GM19372 (cell line): ENCODE results near the gene GALNT9.

Source experiments
- ATAC-seq: cut with Tn5 transposase; IDR thresholded peaks from one replicate; pipeline ENCODE4 v1.9.1; 2021; ENCODE audit warnings: mild to moderate bottlenecking, low read depth, moderate library complexity; ENCODE audit not compliant: unreplicated experiment

Gene GALNT9

GRCh38 chr12:132282031-132282949 lies 47.1 kb downstream of the GALNT9 start:
- no peak for ATAC-seq

GRCh38 chr12:132281038-132281437 lies 48.4 kb downstream of the GALNT9 start:
- no peak for ATAC-seq

GRCh38 chr12:132280406-132280805 lies 49.0 kb downstream of the GALNT9 start:
- no peak for ATAC-seq

GRCh38 chr12:132279930-132280329 lies 49.5 kb downstream of the GALNT9 start:
- ATAC-seq = no peak

- no peak for ATAC-seq
These were observed 50.1 kb downstream of the GALNT9 start for GRCh38 chr12:132279184-132279889.

GRCh38 chr12:132278401-132279183 lies 50.8 kb downstream of the GALNT9 start:
- ATAC-seq = no peak

- no peak for ATAC-seq
These were observed 51.4 kb downstream of the GALNT9 start for GRCh38 chr12:132277949-132278348.

- ATAC-seq = no peak
These were observed 51.9 kb downstream of the GALNT9 start for GRCh38 chr12:132277374-132277941.

GRCh38 chr12:132276827-132277373 lies 52.5 kb downstream of the GALNT9 start:
- ATAC-seq = no peak

- ATAC-seq = no peak
These were observed 53.1 kb downstream of the GALNT9 start for GRCh38 chr12:132276066-132276826.

GRCh38 chr12:132275631-132276030 lies 53.8 kb downstream of the GALNT9 start:
- ATAC-seq = no peak

- ATAC-seq = no peak
These were observed 54.3 kb downstream of the GALNT9 start for GRCh38 chr12:132275110-132275531.

- no peak for ATAC-seq
These were observed 55.4 kb downstream of the GALNT9 start for GRCh38 chr12:132273992-132274334.

- ATAC-seq = no peak
These were observed 56.7 kb downstream of the GALNT9 start for GRCh38 chr12:132272711-132273110.

GRCh38 chr12:132271755-132272092 lies 57.7 kb downstream of the GALNT9 start:
- no peak for ATAC-seq

GRCh38 chr12:132270969-132271754 lies 58.2 kb downstream of the GALNT9 start:
- no peak for ATAC-seq

- no peak for ATAC-seq
These were observed 58.9 kb downstream of the GALNT9 start for GRCh38 chr12:132270516-132270915.

GRCh38 chr12:132269271-132269968 lies 60.0 kb downstream of the GALNT9 start:
- ATAC-seq = no peak
